ENCODE measurements around the gene TRIP11.

Gene TRIP11

DNA sequence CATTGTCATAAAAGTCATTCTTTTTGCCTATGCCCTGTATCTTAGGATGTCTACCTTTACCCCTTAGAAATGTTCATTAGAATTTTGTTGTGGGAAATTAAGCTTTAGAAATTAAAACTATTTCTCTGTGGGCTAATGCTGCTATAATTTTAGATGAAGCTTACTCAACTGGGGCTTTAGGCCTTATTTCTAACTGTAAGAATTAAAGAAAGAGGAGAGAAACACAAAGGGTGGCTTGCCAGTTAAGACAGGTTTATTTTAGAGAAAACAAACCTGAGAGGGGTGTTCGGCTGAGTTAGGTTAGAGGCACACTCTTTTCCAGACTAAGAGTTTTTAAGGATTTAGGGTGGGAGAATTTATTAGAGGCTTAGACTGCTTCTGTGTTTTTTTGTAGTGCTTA is 6.4 kb downstream of the TRIP11 start:
- TF ChIP-seq, protein P1, sequence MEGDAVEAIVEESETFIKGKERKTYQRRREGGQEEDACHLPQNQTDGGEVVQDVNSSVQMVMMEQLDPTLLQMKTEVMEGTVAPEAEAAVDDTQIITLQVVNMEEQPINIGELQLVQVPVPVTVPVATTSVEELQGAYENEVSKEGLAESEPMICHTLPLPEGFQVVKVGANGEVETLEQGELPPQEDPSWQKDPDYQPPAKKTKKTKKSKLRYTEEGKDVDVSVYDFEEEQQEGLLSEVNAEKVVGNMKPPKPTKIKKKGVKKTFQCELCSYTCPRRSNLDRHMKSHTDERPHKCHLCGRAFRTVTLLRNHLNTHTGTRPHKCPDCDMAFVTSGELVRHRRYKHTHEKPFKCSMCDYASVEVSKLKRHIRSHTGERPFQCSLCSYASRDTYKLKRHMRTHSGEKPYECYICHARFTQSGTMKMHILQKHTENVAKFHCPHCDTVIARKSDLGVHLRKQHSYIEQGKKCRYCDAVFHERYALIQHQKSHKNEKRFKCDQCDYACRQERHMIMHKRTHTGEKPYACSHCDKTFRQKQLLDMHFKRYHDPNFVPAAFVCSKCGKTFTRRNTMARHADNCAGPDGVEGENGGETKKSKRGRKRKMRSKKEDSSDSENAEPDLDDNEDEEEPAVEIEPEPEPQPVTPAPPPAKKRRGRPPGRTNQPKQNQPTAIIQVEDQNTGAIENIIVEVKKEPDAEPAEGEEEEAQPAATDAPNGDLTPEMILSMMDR (conservative IDR thresholded peaks at IDR 0.05; ENCODE audit: low read depth, low read length), result no peak
- DNase-seq (ENCODE audit: low read depth), result no peak
- H3K4me3 ChIP-seq (ENCODE audit: low read length), result no peak overlapping the region

DNA sequence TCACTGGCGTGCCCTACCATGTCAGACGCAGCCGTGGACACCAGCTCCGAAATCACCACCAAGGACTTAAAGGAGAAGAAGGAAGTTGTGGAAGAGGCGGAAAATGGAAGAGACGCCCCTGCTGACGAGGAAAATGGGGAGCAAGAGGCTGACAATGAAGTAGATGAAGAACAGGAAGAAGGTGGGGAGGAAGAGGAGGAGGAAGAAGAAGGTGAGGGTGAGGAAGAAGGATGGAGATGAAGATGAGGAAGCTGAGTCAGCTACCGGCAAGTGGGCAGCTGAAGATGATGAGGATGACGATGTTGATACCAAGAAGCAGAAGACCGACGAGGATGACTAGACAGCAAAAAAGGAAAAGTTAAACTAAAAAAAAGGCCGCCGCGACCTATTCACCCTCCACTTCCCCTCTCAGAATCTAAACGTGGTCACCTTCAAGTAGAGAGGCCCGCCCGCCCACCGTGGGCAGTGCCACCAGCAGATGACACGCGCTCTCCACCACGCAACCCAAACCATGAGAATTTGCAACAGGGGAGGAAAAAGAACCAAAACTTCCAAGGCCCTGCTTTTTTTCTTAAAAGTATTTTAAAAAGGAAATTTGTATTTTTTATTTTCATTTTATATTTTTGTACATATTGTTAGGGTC is 13.2 kb downstream of the TRIP11 start:
- H3K4me3 ChIP-seq (ENCODE audit: low read length), result peak overlapping the region; percentile 6
- TF ChIP-seq, protein P1 (conservative IDR thresholded peaks at IDR 0.05; ENCODE audit: low read depth, low read length), result no peak
- no peak for DNase-seq (ENCODE audit: low read depth)

DNA sequence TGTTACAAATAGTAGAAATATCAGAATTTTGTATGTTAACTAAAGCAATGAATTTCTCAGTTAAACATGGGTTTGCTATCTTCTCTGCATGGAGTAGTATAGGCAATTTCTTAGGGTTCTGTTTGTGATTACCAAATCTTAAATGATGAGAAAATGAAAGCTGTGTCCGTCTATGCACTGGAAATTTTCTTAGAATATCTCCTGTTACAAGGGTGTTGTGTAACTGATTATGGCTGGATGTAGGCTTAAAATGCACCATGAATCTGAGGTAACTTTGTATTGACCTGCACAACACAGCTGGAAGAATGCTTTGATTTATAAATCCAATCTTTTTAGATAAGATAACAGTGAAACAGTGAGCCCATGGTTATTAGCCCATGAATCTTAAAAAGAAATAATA is 17.8 kb downstream of the TRIP11 start:
- no peak for DNase-seq (ENCODE audit: low read depth)
- TF ChIP-seq, protein P1 (conservative IDR thresholded peaks at IDR 0.05; ENCODE audit: low read depth, low read length), result no peak
- no peak overlapping the region for H3K4me3 ChIP-seq (ENCODE audit: low read length)

DNA sequence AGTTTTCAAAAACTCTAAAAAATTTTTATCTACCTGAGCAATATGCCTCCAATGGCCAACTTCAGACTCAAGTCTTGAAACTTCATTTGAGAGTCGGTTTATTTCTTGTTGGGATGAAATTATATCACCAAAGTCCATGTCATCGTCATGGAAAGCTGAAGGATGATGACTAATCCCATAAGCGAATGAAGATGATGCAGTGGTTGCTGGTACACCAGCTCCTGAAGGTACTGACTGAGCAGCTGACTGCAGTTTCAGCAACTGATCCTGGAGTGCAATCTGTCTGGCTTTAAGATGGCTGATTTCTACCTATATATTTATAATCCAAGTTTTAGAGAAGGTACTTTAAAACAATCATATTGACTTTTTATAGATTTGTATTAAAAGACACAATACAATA is 18.3 kb downstream of the TRIP11 start:
- no peak overlapping the region for H3K4me3 ChIP-seq (ENCODE audit: low read length)
- TF ChIP-seq, protein P1 (conservative IDR thresholded peaks at IDR 0.05; ENCODE audit: low read depth, low read length), result no peak
- no peak for DNase-seq (ENCODE audit: low read depth)

DNA sequence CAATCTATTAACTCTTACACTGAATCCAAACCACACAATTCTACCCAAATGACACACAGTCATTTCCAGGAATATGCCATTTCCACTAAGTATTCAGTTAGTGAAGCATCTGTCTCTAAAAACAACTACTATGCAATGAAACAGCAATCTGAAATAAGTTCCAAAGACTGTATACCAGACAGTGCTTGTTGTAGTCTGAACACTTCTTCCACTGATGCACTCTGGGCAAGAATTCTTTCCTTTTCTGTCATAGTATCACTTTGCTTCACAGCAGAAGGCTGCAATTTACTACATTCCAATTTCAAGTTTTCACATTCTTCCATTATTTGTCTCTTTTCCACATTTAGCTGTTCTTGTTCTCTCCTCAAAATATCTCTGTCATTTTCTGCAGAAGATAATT is 25.8 kb downstream of the TRIP11 start:
- TF ChIP-seq, protein P1 (conservative IDR thresholded peaks at IDR 0.05; ENCODE audit: low read depth, low read length), result no peak
- no peak overlapping the region for H3K4me3 ChIP-seq (ENCODE audit: low read length)
- no peak for DNase-seq (ENCODE audit: low read depth)

DNA sequence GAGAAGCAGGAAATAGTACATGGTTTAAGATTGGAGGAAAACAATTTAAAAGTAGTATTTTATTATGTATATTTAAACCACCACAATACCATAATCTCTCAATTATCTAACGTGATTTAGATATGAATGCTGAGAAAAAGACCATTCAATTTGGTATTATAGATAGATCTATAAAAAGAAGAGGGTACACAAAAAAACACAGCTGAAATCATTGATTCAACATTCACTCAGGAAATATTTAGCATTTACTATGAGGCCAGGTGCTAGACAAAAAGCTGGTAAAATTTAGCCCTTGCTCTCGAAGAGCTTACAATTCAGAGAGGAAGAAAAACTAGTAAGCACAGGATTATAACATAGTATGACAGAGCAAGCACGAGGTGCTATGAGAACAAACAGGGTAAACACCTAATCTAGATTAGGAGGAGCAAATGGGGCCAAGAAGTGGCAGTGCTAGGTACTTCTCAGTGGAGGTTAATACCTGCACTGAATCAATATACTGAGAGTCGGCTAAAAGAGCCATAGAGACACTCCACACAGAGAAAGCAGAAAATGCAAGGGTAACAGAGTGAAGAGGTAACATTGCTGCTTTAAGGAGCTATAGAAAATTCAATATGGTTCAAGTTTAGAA is 27.6 kb downstream of the TRIP11 start:
- no peak overlapping the region for H3K4me3 ChIP-seq (ENCODE audit: low read length)
- TF ChIP-seq, protein P1 (conservative IDR thresholded peaks at IDR 0.05; ENCODE audit: low read depth, low read length), result no peak
- DNase-seq (ENCODE audit: low read depth), result peak; percentile 12

DNA sequence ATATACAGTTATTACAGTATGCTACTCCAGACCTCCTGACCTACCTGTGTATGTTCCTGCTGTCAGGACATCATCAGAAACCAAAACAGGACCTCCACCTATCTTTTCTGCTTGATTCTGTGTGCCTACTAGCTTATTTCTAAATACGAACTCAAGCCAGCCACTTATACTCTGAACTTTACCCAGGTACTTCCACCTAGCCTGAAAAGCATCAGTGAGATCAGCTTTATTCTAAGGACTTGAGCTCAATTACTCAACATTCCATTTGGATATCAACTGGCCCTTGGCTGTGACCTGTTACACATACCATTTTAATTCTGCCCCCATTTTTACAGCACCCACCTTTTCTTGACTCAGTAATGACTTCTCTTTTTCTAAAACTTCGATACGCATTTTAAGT is 29.2 kb downstream of the TRIP11 start:
- H3K4me3 ChIP-seq (ENCODE audit: low read length), result no peak overlapping the region
- TF ChIP-seq, protein P1 (conservative IDR thresholded peaks at IDR 0.05; ENCODE audit: low read depth, low read length), result no peak
- no peak for DNase-seq (ENCODE audit: low read depth)

Data from retinal pigment epithelial cell (primary cell).